ENCODE data around the gene ENG.
"Not testable (repeated sequence)": the region's sequence is repeated elsewhere in the genome, so short reads cannot be mapped to it uniquely, and the experiment has no call there.

ENG gene

DNA sequence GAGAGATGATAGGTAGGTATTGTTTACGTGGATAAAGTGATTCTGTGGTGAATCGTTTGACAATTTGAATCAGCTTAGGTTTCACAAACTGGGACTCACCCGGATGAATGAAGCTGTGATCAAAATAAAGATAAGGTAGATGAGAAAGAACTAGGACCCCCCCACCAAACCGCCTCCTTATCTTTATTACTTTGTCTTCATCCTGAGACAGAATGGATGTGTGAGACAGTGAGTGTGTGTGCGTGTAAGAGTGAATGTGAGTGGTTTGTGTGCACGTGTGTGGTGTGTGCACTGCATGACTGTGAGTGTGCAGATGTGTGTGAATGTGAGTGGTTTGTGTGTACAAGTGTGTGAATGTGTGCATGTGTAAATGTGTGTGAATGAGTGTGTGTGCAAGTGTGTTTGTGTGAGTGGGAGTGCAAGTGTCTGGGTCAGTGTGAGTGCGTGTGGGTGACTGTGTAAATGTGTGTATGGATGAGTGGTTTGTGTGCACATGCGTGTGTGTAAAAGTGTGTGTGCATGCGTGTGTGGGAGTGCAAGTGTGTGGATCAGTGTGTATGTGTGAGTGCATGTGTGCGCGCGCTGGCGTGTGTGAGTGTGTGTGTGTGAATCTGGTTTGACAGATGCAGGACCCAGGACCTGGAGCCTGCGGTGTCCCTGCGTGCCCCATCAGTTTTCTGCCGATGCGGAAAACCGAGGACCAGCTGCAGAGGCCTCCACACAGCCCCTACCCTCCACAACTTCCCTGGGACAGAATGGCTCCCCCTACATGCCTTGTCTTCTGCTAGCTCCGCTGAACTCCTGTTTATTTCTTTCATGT is 11.4 kb upstream of the ENG start:
- no peak for DNase-seq (ENCODE audit: low read depth, low spot score)

DNA sequence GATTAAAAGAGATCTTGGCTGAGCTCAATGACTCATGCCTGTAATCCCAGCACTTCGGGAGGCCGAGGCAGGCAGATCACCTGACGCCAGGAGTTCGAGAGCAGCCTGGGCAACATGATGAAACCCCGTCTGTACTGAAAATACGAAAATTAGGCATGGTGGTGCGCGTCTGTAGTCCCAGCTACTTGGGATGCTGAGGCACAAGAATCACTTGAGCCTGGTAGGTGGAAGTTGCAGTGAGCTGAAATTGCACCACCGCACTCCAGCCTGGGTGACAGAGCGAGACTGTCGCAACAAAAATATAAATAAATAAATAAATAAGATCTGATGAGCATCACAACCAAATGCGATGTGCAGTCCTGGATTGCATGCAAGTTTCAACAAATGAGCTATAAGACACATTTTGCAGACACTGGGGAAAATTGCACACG is 8.7 kb upstream of the ENG start:
- DNase-seq (ENCODE audit: low read depth, low spot score) = no peak

DNA sequence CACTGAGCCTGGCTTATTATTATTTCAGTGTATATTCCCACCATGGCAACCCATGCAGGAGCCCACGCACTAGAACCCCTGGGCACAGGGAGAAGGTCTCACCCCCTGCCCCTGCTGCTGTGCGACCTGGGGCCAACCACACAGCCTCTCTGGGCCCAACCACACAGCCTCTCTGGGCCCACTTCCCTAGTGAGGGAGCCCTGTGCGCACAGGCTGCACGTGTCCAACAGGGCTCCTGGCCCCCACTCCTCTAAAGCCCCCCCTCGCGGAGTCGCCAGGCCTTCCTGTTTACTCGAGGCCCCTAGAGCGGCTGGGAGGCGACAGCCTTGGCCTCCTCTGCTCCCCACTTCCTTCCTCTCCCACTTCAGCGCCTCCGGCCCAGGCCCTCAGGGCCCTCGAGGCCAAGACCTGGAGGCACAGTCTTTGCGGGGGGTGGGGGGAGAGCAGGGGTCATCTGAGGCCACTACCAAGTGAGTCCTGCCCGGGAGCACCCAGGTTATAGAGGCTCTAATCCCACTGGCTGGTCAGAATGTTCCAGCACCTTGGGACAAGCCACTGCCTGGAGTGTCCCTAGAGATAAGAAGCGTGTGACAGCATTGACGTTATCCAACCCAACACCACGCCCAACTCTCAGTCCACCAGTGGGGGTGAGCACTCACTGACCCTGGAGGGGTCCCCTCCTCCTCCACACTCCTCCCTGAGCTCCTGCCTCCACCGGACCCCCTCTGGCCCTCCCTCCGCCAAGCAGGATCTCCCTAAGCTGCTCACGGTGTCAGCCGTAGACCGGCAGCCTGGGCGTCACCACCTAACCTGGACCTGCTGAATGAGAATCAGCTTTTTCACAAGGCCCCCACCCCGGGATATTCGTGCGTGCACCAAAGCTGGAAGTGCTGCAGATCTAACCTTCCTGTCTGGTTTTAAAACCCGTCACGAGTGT is 7.9 kb upstream of the ENG start:
- no peak for DNase-seq (ENCODE audit: low read depth, low spot score)

DNA sequence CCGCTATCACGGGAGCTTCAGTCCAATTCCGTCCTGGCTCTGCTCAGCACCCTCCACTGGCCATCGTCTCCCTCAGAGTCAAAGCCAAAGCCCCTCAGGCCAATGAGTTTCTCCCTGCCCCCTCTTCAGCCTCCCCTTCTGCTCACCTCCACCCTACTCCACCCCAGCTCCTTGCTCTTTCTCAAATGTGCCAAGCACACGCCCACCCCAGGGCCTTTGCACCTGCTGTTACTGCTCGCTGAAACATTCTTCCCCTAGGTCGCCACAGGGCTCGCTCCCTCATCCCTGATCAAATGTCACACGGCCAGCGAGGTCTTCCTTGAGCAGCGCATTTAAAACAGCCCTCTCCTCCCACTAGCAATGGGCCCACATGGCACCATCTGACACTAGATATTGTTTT is 6.3 kb upstream of the ENG start:
- DNase-seq (ENCODE audit: low read depth, low spot score) = no peak

DNA sequence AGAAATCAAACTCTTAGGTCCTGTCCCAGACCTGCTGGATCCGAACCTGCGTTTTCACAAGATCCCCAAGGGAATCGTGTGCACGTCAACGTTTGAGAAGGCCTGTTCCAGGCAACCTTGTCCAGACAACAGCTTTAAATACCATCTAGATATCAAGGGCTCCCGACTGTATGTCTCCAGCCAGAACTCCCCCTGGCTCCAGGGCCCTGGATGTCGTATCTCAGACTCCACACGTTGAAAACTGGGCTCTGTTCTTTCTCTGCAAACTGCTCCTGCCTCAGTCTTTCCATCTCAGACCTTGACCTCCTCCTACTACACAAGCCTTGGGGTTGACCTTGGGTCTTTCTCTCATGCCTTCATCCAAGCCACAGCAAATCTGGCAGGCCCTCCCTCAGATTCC is 5.8 kb upstream of the ENG start:
- DNase-seq (ENCODE audit: low read depth, low spot score) = no peak

GRCh38 chr9:127858041-127858512 is 3.6 kb upstream of the ENG start:
- no peak for DNase-seq (ENCODE audit: low read depth, low spot score)

DNA sequence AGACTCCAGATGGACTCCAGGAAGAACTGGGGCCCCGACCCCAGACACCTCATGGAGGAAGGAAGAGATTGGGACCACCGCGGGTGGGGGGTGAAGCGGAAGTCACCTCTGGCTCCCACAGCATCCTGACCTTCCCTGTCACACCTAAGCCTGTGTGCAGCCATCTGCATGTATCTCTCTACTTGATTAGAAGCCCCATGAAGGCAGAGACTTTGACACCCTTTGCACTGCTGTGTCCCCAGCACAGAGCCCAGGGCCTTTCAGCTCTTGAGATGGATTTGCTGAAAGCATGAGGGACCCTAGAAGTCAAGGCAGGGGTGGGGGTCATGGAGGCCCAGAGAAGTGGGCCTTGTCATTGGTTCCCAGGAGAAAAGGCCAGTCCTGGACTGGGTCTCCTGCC is 2.8 kb upstream of the ENG start:
- DNase-seq (ENCODE audit: low read depth, low spot score) = no peak

- DNase-seq (ENCODE audit: low read depth, low spot score) = no peak
Measured at GRCh38 chr9:127856729-127857116, 2.3 kb upstream of the ENG start.

GRCh38 chr9:127856094-127856728 is 1.8 kb upstream of the ENG start:
- no peak for DNase-seq (ENCODE audit: low read depth, low spot score)

DNA sequence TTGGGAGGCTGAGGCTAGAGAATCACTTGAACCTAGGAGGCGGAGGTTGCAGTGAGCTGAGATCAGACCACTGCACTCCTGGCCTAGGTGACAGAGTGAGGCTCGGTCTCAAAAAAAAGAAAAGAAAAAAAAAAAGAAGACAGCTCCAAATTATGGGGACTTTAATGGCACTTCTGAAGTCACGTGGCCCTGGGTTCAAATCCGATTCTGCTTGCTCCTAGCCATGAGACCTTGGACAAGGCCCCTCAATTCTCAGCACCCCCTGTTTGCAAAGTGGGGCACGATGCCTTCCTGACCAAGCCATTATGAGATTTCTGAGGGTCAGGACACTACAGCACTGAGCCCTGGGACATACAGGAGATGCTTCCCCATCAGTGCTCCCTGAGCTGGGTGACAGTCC is 1.1 kb upstream of the ENG start:
- no peak for DNase-seq (ENCODE audit: low read depth, low spot score)

DNA sequence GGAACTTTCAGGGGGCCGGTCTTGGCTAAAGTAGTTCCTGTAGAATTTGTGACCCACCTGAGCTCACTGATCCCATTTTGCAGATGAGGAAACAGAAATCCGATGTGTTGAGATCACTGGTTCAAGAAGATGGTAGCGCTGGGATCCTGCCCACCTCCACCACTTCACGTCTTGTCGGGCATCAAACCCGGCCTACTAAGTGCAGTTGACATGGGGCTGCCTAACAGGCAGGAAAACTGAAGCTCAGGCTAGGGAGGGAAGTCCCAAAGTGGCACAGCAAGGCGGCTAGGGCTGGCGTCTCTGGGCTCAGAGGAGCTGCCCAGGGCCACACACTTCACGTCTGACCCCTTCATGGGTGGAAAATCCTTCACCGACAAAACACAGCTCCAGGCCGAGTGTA is 502 bp upstream of the ENG start:
- no peak for DNase-seq (ENCODE audit: low read depth, low spot score)

GRCh38 chr9:127853312-127854183 is 910 bp downstream of the ENG start:
- no peak for DNase-seq (ENCODE audit: low read depth, low spot score)

DNA sequence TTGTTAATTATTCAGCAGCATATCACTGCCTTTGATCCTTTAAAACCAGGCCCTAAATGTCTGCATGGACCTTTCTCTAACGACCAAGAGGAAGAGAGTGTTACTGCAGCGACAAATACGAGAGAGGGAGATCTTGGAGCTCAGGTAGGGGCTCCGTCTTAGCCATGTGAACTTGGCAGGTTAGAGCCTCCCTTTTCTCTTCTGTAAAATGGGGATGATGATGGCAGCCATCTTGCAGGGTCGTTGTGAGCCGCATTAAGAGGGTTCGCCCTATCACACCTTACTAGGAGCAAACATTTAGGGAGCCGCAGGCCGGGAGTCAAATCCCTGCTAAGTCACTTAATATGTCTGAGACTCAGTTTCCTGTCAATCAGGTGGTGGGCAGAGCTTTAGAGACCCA is 1.6 kb downstream of the ENG start:
- DNase-seq (ENCODE audit: low read depth, low spot score) = no peak

DNA sequence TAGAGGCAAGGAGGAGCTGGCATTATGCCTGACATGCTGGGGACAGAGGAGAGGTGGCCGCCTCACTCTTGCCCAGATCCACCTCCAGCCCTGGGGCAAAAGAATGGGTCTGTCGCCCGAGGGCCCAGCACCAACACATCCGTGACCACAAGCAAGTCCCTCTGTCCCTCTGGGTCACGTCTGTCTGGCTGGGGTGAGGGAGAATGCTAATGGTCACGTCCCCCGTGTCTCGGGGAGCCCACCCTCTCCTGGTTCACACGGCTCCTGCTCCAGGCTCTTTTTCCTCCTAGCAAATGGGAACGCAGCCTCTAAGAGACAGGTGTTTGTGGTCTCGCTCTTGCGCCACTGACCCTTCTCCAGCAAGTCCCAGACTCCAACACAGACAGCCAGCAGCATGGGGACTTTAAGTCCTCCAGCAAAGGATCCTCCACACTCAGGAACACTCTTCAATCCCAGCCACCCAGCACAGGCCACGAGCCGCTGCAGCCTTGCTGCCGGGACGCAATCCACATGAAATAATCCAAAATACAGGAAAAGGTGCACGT is 4.1 kb downstream of the ENG start:
- DNase-seq (ENCODE audit: low read depth, low spot score) = no peak

- DNase-seq (ENCODE audit: low read depth, low spot score) = no peak
Measured at GRCh38 chr9:127848756-127849504, 5.5 kb downstream of the ENG start.

DNA sequence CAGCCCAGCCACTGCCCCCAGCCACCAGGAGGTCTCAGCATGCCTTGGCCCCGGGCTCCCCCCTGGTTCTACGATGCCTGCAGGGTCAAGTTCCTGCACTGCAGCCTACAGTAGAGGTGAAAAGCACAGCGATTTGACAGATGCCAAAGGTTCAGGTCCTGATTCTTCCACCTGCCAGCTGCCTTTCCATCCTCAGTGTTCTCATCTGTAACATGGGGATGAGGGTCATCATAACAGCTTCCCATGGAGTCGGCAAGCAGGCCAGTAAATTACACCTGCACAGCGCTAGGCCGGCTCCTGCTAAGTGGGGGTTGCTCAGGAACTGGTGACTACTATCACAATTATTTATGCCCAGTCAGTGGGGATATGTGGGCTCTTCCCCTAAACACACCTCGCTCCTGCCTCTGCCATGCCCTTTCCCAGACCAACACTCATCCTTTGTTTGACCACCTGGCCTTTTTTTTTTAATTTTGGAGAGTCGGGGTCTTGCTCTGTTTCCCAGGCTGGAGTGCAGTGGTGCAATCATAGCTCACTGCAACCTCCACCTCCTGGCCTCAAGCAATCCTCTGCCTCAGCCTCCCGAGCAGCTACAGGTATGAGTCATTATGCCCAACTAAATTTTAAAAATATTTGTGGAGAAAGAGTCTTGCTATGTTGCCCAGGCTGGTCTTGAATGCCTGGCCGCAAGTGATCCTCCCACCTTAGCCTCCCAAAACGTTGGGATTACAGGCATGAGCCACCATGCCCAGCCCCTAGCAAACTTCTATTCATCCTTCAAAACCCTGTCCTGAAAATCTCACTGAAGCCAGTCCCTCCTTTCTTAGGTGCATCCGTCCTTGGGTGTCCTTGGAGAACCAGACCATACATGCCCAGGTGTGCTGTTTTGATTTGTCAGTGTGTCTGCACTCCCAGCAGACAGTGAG is 6.4 kb downstream of the ENG start:
- no peak for DNase-seq (ENCODE audit: low read depth, low spot score)

DNA sequence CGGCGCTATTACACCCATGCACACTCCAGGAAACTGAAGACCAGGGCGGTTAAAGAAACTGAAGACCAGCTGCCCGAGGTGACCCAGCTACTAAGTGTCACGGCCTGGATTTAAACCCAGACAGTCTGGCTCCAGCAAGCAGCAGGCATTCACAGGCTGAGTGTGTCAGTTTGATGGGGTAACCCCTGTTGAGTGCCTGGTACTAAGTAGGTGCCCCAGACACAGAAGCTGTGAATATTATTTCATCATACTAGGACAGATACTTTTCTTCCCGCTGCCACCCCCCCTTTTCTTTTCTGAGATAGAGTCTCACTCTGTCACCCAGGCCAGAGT is 7.3 kb downstream of the ENG start:
- no peak for DNase-seq (ENCODE audit: low read depth, low spot score)

DNA sequence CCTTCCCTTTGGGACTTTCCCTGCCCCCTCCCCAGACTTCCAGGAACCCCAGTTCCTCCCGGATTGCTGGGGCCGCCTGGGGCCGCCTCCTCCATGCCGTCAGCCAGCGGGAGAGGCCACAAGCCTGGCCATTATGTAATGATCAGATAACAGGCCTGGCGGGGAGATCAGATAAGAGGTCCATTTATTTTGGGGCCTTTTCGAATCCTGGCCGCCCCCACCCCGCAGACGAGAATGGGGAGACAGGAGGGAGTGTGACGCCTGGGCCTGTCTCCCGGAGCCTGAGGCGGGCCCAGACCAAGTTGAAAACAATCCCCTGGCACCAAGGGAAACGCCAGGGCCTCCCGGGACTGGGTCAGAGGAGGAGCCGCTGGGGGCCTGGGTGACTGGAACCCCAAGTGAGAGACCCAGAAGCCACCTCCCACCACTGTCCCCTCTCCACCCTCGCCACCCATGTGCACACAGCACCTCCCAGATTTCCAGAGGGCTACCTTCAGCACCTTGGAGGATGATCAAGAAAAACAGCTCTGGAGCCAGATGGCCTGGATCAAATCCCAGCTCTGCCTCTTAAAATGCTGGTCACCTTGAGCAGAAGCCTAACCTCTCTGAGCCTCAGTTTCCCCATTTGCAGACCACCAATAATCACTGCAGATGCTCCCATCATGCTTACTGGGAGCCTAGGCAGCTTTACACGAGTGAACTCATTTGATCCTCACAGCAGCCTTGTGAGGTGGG is 7.8 kb downstream of the ENG start:
- no peak for DNase-seq (ENCODE audit: low read depth, low spot score)

DNA sequence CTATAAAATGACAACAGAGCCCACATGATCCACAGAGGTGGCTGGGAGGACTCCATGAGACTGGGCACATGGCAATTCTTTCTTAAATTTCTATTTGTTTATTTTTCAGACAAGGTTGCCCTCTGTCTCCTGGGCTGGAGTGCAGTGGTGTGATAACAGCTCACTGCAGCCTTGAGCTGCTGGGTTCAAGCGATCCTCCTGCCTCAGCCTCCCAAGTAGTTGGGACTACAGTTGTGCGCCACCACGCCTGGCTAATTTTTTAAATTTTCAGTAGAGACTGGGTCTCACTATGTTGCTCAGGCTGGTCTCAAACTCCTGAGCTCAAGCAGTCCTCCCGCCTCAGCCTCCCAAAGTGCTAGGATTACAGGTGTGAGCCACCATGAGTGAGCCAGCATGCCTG is 8.8 kb downstream of the ENG start:
- DNase-seq (ENCODE audit: low read depth, low spot score) = not testable (repeated sequence)
